AG04450 (cell line): ENCODE data around the gene ADPRHL1. TPM values are rescaled to one million over a fixed set of nuclear protein-coding genes. Genes with fewer than 3 reads are reported as not detected.
A peak's percentile ranks its signal among the peaks of the same experiment; 100 is the strongest.

ENCODE experiments used
- CTCF ChIA-PET: fragments of 300-600, 350-600 bp; formaldehyde crosslinking; extraction: SDS; loops from one replicate; lab custom pipeline; 2022; ENCODE audit warnings: antibody characterized with exemption, inconsistent platforms; lab: Charles Lee
- POLR2A ChIA-PET: fragments of 350-600 bp; formaldehyde crosslinking; extraction: SDS; loops from one replicate; lab custom pipeline; 2021; ENCODE audit warnings: antibody characterized with exemption, inconsistent platforms; lab: Yijun Ruan, JAX
- DNase-seq: peaks from one replicate; pipeline ENCODE4 v3.0.0-alpha.2; 2011; ENCODE audit warnings: low read depth, low spot score
- H3K27ac ChIP-seq: one replicate; pipeline ENCODE4 v1.5.1; 2012; ENCODE audit warnings: low read depth, low read length, control low read depth
- H3K27me3 ChIP-seq: one replicate; pipeline ENCODE4 v1.6.0; 2012; ENCODE audit warnings: low read length; ENCODE audit not compliant: control insufficient read depth, insufficient read depth
- H3K4me3 ChIP-seq: 2 replicates; pipeline ENCODE4 v1.5.1; 2011; ENCODE audit warnings: mild to moderate bottlenecking, low read depth, low read length, control low read depth
- H3K9me3 ChIP-seq: 2 replicates; pipeline ENCODE4 v1.5.1; 2012; ENCODE audit warnings: low read length; ENCODE audit not compliant: control insufficient read depth, insufficient read depth
- CTCF ChIP-seq: IDR thresholded peaks from 2 replicates; pipeline ENCODE4 v1.5.1; 2011; ENCODE audit warnings: low read depth, low read length, control low read depth, inconsistent platforms
- polyA plus RNA-seq: library from polyadenylated mRNA; depleted of rRNA; stranded (reverse); fragments of >200 nt; gene quantifications from 2 replicates; pipeline ENCODE4 v1.2.3, GENCODE V29; 2011

The ADPRHL1 gene
- polyA plus RNA-seq, 1 experiment, result 0.35 TPM

- H3K4me3 ChIP-seq, result peak overlapping the region; percentile 78
- no peaks in the 10 kb centered on the region; the same call in 1 of the 2 replicates for H3K9me3 ChIP-seq
- TF ChIP-seq CTCF, result no peak
- ChIA-PET CTCF (no interaction called here), POLR2A (no interaction called here)
- H3K27ac ChIP-seq, result no peak overlapping the region
- no peak for DNase-seq
- no peaks in the 10 kb centered on the region for H3K27me3 ChIP-seq
Measured at GRCh38 chr13:113491982-113492381, 38.7 kb upstream of the ADPRHL1 start.

GRCh38 chr13:113491418-113491883, 38.2 kb upstream of the ADPRHL1 start:
- H3K4me3 ChIP-seq, result peak overlapping the region; percentile 78
- ChIA-PET POLR2A (no interaction called here), CTCF (no interaction called here)
- H3K27ac ChIP-seq, result peak overlapping the region; percentile 61
- no peaks in the 10 kb centered on the region for H3K27me3 ChIP-seq
- TF ChIP-seq CTCF, result no peak
- no peaks in the 10 kb centered on the region; the same call in 1 of the 2 replicates for H3K9me3 ChIP-seq
- no peak for DNase-seq

- peak; percentile 87 for DNase-seq
- ChIA-PET CTCF (interaction anchor here (1.6 kb wide), 1 partner anchor 33 kb away, joined by 7 read pairs; no protein-coding TSS in a partner anchor), POLR2A (interaction anchor here (0.6 to 2.2 kb wide), 2 partner anchors 17 to 24 kb away, joined by 4 to 5 read pairs; no protein-coding TSS in a partner anchor)
- peak within 1 kb of the TSS; percentile 78 for H3K4me3 ChIP-seq
- peak within 1 kb of the TSS; percentile 65 for H3K27ac ChIP-seq
- H3K27me3 ChIP-seq, result no peaks in the 10 kb centered on the region
- TF ChIP-seq CTCF, result no peak
- no peaks in the 10 kb centered on the region; the same call in 1 of the 2 replicates for H3K9me3 ChIP-seq
Measured at GRCh38 chr13:113490496-113491417, 37.5 kb upstream of the ADPRHL1 start, which contains the start of gene DCUN1D2. TSS of gene DCUN1D2 (minus strand) at chr13:113490711. CDS start at chr13:113490669, 42 bp downstream.

GRCh38 chr13:113489549-113490495, 36.5 kb upstream of the ADPRHL1 start:
- Histone ChIP-seq H3K27ac (peak overlapping the region; percentile 65), H3K9me3 (no peaks in the 10 kb centered on the region; the same call in 1 of the 2 replicates), H3K4me3 (peak overlapping the region; percentile 63), H3K27me3 (no peaks in the 10 kb centered on the region)
- TF ChIP-seq CTCF, result no peak
- no peak for DNase-seq
- ChIA-PET CTCF (interaction anchor here (1.1 to 2.3 kb wide), 3 partner anchors 24 to 72 kb away, joined by 4 to 8 read pairs (median 7); no protein-coding TSS in a partner anchor), POLR2A (interaction anchor here (2.2 kb wide), 1 partner anchor 16 kb away, joined by 5 read pairs; no protein-coding TSS in a partner anchor)
